Activated CD4-positive, alpha-beta T cell treated with anti-CD3 and anti-CD28 coated beads, Interleukin-2, Interleukin-6, amounts not matched to agents 100 ng/mL and 50 ng/mL, durations not matched to agents 16 hours and 8 hours (primary cell): Measurements from ENCODE around the gene UBE2U.

Experiments
- DNase-seq: peaks from one replicate; pipeline ENCODE4 v3.0.0-alpha.2; 2020

Gene UBE2U, protein sequence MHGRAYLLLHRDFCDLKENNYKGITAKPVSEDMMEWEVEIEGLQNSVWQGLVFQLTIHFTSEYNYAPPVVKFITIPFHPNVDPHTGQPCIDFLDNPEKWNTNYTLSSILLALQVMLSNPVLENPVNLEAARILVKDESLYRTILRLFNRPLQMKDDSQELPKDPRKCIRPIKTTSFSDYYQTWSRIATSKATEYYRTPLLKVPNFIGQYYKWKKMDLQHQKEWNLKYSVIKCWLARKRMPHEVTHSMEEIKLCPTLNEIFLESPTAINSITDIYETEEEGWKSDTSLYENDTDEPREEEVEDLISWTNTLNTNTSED

DNA sequence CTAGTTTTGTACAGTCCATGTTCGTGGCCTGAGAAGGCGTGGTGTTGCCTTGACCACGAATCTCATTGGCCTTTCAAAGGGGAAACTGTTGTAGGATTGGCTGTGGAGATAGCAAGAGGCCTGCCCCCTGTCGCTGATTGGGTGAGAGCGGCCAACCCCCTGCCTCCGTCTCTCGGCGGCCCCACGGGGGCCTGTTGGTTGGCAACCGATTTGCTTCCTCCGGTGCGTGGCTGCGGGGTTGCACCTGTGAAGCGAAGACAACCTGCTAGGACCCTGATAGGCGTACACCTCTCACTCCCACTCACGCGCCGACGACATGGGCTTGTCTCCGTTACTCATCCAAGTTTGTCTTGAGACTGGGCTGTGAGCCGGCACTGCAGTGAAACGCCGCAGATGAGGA is at the start of gene UBE2U:
Gene UBE2U, plus strand, starts transcription at position 204 of the 400 bp plus-strand sequence. CDS start 428 bp downstream, outside the sequence.
- no peak for DNase-seq

DNA sequence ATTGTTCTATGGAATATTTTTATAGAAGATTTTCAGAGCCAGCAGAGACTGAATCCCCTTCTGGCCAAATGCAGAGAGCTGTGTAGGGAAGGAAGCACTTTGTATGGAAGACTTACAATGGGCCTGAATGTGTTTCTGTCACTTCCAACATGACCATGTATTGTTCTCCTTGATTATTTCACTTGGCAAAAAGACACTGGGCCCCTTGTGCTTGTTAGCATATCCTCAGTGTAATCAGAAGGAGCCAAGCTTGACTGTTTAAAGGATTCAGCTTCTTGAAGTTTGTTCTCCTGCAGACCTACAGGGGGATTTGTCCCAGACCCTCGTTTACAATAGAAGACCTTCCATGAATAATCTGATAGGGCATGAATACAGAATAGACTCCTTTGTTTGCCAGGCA is 48.1 kb upstream of the UBE2U start:
- no peak for DNase-seq

DNA sequence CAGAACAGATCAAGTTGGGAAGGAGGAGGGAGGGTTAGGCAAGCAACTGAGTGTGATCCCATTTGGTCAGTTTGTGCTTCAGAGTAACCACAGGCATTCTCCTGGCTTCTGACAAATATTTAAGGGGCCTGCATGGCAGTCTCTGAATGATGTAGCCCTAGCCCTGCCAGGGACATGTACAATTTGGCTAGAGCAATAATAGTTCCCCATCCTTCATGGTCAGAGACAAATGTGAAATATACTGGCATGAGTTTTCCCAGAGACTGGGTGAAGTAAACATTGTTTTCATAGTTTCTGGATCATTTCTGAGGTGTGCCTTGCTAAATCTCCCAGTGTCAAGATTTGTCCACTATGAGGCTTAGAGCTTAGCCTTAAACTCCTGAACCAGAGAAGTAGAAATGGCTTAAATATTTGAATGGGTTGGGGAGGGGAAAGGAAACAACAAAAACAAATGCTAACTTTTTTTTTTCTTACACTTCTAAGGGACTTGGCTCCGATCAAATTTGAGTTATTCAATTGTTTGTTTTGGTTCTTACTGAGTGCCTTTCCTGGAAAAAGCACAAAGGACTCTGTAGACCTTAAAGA is 42.0 kb upstream of the UBE2U start:
- DNase-seq = no peak

DNA sequence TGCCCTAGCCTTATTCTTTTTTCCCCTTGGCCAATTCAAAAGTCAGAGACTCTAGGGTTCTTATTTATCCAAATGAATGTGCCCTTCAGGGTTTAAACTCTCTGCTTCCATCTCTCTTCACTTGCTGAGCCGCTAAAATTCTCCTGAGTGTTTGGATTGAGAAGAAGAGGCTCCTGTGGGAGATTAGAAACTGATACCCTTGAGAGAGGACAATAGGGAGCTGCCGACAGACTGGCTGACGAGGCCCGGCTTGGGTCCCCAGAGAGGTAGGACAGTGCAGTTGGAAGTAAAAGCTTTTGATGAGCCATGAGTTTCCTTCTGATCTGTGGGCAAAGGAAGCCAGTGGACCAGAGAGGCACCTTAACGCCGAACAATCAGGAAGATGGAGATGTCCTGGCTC is 41.3 kb upstream of the UBE2U start:
- DNase-seq = no peak

DNA sequence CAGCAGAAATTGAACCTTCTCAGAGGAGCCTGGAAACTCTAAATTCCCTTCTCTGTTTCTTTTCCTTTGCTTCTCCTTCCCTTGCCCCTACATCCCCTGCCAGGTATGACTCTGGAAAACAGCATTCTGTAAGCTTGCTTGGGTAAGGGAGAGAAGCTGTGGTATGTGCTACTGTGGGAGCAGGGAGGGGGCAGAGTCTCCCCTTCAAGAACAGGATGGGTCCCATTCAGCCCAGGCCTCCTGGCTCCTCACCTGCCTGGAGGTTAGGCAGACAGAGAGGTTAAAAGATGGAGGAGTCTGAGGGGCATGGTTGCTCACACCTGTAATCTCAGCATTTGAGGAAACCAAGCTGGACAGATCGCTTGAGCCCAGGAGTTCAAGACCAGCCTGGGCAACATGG is 40.6 kb upstream of the UBE2U start:
- DNase-seq = no peak

DNA sequence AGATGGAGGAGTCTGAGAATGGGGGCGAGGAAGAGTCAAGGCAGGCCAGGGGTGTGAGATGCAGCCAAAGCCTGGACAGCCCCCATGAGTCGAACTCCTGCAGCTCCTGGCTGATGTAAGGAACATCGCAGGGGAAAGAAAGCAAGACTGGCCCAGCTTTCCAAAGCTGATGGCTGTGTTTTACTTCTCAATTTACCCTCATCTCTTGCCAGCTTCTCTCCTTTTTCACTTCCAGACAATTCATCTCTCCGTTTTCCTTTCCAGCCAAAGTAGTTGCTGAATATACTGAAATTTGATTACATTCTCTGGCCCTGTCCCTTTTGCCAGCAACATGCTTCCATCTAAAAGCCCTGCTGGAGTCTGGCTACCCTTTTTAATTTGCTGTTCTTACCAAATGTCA is 40.0 kb upstream of the UBE2U start:
- DNase-seq = no peak

DNA sequence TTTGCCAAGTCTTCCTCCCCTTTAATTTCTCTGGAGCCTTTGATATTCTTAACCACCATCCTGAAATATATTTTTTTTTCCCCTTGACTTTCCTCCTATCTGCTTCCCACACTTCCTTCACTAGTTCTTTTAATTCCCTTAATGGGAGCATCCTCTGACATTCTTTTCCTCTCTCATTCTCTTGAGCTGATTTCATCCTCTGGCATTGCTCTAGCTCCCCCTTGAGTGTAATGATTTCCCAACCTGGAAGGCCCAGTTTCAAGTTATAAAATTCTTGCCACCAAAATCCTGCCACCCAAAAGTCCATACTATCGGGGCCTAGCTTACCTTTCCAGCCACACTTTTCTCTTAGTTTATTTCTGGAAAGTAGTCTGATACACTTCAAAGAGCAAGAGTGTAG is 39.5 kb upstream of the UBE2U start:
- no peak for DNase-seq

DNA sequence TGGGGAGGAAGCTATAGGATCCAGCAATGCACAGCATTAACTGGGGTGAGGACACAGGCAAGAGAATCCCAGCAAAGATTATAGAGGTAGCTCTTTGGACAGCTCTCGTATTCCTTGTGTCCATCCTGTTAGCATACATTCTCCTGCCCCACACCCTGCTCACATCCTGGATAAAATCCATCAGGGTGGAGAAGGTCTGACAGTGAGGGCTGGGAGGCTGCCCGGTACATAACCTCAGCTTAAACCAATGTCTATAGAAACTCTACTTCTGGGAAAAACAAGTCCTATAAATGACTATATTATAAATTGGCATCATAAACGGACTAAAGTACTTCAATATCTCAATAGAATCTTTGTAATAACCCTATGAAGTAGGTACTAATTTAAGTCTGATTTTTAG is 36.8 kb upstream of the UBE2U start:
- no peak for DNase-seq

DNA sequence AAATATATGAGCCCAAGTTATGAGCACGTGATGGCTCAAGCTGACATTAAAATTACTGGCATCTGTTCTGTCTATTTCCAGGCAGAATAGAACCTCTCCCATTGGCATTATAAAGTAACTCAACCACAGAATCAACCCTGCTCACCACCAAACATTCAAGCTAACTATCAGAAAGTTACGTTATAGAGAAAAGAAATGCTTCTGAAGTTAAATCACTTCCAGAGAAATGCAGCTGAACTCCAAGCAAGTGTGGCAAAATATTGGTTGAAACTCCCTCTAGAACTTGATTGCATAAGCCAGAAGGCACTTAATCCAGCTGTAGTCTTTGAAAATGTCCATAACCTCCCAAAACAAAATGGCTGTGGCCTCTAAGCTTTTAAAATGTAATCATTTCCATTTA is 36.2 kb upstream of the UBE2U start:
- no peak for DNase-seq

DNA sequence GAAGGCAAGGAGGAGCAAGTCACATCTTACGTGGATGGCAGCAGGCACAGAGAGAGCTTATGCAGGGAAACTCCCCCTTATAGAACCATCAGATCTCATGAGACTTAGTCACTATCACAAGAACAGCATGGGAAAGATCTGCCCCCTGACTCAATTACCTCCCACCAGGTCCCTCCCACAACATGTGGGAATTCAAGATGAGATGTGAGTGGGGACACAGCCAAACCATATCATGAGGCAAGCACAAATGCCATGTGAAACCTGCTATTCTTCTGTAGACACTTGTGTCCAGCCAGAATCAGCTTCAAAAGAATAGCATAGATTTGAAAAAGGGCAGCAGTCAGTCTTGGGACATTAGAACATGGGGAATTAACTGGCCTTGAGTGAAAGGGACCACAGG is 32.2 kb upstream of the UBE2U start:
- no peak for DNase-seq

DNA sequence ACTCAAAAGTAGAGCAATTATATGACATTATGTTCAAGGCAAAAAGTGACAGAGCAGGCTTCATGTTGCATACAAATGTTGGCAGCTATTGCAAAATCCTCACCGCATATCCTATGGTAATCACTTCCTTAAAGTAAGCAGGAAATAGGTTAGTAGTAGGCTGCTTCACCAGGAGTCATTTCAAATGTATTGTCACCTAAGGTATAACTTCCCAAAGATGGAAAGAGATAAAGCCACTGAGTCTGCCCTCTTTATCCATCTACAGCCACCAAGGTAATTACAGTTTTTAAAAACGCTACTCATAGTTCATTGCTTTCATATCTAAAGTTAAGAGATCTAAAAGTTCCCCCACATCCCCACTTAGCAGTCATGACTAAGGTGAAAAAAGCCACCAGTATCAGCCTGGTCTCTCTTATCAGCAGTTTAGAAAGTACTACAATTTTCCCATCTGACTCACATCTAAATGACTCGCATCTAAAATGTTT is 31.6 kb upstream of the UBE2U start:
- peak; percentile 19 for DNase-seq

DNA sequence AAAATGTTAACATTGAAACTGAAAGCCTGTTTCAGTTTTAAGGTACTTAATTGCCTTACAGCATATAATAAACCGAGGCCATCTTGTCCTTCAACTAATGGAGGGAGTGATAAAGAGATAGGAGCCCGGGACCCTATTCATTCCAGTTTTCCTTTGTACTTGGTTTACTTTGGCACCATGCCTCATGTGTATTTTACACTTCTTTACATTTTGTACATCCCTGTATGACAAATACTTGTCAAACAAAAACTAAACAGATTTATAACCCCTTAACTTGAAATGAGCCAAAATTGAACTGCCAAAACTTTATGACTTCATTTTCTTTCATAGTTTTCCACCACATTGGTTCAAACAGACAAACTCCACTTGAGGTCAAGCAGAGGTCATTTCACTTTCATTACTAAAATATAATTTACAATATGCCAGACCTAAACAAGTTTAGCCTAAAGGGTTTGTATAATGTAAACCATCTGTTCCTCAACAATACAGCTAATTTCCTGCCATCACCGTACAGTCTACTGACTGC is 30.9 kb upstream of the UBE2U start:
- no peak for DNase-seq

DNA sequence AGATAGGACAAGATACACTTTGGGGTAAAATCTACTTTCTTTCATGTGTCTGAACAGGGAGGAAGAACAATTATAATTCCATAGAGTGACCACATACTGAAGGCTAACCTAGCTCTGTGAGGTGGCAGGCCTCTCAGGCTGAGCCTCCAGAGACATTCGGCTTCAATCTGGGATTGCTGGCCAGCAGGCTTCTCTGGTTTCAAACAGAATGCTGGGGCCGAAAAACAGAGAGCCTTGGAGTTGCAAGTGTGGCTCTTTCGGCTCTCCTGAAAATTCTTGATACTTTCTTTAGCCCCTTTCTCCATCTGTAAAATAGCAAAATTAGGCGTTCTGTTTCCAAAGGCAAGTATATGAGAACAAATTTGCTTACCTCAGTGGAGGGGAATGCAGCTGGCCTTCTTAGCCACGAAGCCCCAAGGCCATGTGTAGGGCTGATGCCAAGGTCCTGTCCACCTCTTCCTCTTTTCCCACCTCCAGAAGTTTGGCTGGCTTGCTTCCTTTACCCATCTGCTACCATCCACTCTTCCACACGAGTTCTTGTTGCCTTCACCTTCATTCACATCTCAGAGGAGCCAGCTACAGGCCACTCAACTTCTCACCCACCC is 30.0 kb upstream of the UBE2U start:
- DNase-seq = no peak

DNA sequence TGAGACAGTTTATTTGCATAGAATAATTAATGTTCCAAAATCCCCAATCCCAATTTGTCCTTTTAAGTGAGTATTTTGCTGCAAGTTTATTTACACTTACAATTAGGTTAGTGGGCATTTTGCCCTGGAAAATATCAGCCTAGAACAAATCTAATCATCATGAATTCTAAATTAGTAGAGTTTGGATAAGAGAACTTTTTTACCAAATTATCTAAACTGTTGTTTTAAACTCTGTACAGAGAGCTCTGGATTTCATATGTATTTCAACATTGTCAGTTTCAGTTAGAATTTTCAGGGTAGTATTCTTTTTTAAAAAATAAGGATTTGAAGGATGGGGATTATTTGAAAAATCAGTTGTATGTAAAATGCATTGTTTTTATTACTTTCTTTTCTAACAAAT is 27.8 kb upstream of the UBE2U start:
- DNase-seq = no peak

DNA sequence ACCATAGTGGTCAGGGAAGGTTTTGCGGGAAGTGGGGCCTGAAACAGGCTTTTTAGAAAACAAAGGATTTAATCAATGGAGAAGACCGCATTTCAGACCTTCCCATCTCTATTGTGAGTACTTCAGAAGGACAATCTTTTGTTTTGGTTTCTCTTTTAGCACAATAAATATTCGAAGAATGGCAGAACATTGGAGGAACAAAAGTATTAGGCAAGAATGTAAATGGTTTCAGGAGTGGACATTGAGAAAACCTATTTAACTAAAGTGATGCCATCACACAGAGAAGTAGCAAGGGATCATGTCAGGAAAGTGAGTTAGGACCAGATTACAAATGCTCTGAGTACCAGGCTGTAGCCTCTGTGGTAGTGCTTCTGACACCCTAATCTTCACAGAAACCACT is 26.8 kb upstream of the UBE2U start:
- no peak for DNase-seq

DNA sequence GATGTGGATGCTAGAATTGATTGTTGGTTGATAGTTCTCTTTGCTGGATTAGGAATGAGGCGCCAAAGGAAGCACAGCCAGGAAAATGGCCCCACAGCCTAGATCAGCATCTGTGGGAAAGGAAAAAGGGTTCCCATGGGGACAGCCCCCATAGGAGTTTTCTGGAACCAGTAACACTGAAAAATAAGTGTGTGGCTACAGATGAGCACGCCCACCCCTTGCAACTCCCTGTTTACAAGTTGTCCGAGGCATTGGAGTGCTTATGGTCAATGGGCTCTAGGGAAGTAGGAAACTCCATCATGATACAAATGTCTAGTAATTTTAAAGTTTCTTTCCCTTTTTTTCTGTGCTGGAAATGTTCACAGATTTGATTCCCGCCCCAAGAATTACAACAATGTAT is 23.8 kb upstream of the UBE2U start:
- DNase-seq = no peak

DNA sequence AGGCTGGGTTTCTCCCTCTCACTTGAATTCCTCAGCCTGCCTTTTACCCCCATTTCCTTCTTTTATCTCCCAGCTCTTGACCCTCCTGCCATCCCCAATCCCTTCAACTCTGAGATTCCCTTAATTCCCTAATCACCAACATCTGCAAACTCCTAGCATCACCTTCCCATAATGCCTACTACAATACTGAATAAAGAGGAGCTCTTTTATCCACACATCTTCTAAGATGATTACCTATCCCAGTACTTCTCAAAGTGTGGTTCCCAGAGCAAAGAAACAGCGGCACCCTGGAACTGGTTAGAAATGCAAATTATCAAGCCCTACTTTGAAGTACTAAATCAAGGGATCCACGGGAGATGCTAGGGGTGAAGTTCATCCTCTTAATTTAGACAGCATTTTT is 21.2 kb upstream of the UBE2U start:
- DNase-seq = no peak

DNA sequence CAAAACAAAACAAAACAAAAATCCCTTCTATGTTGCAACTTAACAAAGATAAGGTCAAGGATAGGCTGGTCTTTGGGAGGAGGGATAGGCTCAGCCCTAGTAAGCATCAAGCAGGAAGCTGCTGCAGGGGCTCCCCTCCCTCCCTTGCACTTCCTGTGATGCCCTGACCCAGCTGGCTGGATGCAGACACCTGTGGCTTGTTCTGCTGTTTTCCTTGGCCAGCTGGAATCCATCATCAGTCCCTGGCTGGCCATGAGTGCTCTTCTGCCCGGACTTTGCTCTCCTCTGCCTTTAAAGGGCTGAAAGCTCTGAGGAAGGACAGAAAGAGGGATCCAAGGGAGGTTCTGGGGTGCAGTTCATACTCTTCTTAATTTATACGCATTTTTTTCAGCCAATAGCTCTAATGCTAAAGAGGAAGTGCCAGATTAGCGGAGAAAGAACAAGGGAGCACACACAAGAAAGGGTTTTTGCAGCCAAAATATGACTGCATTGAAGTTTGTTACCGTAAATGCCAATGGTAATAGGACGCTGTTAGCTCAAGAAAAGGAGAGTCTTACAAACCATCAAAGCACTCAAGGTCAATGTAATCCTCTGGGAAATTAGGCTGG is 19.9 kb upstream of the UBE2U start:
- DNase-seq = no peak

DNA sequence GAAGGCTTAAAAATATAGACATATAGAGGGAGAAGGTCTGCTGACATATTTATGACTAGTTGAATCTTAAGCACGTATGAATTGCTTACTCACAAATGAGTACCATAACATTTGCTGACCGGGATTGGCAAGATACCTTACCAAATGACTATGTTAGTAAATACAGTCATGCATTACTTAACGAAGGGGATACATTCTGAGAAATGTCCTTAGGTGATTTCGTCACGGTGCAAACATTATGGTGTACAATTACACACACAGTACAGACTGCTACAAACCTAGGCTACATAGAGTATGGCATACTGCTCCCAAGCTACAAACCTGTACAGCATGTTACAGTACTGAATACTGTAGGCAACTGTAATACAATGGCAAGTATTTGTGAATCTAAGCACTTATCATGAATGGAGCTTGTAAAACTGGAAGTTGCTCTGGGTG is 19.4 kb upstream of the UBE2U start:
- DNase-seq = no peak

DNA sequence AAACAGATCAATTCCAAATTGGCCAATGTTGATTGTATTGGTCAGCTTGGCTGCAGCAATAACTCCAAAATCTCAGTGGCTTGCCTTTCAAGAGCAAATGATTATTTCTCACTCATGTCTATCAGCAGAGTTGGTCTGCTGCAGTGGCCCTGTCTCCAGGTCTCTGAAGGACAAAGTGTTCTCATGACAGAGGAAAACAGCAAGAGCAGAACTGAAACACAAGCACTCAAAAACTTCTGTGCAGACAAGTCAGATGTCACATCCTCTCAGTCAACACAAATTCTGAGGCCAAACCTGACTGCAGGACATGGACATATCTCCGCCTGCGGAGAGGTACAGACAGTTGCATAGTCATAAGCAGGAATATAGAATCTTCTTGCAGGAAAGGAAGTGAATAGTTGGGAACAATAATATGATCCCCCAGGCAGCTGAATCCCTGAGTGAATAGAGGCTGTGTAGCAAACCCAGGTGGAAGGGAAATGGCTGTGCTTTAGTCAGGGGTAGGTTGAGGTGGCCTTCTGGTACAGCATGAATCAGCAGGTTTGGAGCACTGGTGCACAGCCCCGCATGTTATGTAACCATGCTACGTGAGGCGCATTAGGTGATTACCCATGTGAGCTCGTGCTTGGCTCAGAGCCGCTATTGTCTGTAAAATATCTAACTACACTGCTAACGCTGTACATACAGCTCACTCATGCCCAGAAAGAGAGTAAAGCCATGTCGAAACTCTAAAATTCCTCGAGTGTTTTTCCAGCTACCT is 17.1 kb upstream of the UBE2U start:
- DNase-seq = no peak

DNA sequence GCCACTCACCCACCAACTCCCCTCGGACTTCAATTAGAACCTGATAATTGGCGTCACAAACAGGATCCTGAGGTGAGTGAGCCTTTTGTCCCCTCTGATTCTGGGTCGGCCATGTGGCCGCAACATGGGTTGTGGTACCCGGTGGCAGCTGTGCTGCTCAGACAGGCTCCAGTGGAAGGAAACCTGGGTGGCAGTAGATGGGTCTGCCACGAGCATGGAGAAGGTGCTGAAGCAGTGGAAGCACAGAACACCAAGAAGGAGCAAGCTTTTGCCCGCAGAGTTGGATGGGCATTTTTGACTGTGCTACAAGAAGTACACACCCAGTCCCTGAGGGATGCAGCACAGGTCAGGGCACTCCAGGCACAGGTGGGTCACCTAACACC is 16.5 kb upstream of the UBE2U start:
- no peak for DNase-seq

DNA sequence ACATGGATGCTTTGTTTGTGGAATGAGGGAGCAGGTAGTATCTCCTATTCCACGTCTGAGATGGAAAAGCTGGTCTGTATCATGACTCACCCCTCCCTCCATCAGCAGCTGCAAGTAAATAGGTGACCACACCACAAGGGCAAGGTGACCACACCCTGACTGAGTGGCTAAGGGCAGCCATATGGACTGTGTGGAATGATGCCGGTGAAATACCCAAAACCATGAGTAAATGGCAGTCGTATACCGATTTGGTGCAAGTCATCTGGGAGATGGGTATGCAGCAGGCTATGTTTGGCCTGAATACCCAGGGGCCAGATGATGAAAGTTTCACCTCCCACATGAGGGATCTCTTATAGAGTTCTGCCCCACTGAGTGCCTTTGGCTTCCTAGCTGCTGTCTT is 15.8 kb upstream of the UBE2U start:
- DNase-seq = no peak

DNA sequence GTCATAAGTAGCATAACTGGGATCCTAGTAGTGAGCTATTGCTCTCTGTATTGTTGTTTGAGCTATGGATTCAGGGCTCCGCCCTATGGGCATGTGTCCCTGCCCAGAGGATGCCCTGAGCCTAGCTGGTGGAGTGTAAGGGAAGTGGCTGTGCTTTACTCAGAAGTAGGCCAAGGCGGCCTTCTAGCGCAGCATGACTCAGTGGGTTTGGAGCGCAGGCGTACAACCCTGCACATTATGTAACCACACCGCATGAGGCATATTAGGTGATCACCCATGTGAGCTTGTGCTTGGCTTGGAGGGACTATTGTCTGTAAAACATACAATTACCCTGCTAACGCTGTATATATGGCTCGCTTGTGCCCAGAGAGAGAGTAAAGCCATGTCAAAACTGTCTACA is 11.1 kb upstream of the UBE2U start:
- DNase-seq = no peak
